OCI-LY7 (cell line): ENCODE results near the gene KIF12.

ENCODE experiments used
- CTCF ChIP-seq: fragments of 200-600 bp; sonication (generic); conservative IDR thresholded peaks from 2 replicates; pipeline ENCODE4 v1.5.1; 2014; ENCODE audit warnings: mild to moderate bottlenecking, antibody characterized with exemption, low read length, moderate library complexity, mixed read lengths
- EZH2phosphoT487 ChIP-seq: fragments of 200-600 bp; sonication (generic); IDR thresholded peaks from 2 replicates; pipeline ENCODE4 v1.6.1; 2018; ENCODE audit warnings: low read depth, borderline replicate concordance, mild to moderate bottlenecking, mixed run types, antibody characterized with exemption, low read length, moderate library complexity, mixed read lengths

GRCh38 chr9:114097613-114098020, 1.5 kb downstream of the KIF12 start:
- no peak for TF ChIP-seq CTCF
- no peak for TF ChIP-seq EZH2phosphoT487
